B cell (primary cell): ENCODE data around the gene RIPOR2.

ENCODE experiments used
- EZH2 ChIP-seq: IDR thresholded peaks from 2 replicates; pipeline ENCODE4 v1.6.1; 2012; ENCODE audit warnings: borderline replicate concordance, low read depth, mild to moderate bottlenecking, moderate library complexity, low read length; ENCODE audit not compliant: insufficient read depth, poor library complexity, severe bottlenecking
- TF ChIP-seq, protein P1 (sequence below): fragments of 200-600 bp; IDR thresholded peaks from one replicate; pipeline ENCODE4 v1.8.0; 2022; ENCODE audit warnings: antibody characterized with exemption, mild to moderate bottlenecking

DNA sequence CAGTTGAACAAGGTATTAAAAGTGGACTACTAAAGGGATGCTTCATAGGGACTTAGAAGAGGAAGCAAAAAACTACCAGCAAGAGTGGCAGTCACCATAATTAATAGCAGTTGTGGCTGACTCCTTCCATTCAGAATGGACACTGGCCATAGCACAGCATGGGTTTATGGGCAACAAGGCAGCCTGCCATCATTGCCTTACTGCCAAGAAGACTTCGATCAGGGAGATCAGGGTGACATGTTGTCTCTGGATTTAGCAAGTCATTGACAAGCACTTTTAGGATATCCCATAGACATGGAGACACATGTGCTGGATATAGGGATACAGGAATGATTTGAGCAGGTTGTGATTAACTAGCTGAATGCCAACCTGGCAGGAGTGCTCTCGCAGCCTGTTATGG is 35.3 kb upstream of the RIPOR2 start:
- TF ChIP-seq, protein P1, sequence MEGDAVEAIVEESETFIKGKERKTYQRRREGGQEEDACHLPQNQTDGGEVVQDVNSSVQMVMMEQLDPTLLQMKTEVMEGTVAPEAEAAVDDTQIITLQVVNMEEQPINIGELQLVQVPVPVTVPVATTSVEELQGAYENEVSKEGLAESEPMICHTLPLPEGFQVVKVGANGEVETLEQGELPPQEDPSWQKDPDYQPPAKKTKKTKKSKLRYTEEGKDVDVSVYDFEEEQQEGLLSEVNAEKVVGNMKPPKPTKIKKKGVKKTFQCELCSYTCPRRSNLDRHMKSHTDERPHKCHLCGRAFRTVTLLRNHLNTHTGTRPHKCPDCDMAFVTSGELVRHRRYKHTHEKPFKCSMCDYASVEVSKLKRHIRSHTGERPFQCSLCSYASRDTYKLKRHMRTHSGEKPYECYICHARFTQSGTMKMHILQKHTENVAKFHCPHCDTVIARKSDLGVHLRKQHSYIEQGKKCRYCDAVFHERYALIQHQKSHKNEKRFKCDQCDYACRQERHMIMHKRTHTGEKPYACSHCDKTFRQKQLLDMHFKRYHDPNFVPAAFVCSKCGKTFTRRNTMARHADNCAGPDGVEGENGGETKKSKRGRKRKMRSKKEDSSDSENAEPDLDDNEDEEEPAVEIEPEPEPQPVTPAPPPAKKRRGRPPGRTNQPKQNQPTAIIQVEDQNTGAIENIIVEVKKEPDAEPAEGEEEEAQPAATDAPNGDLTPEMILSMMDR, result no peak
- TF ChIP-seq EZH2, result no peak
